Measurements from ENCODE around the gene CDK10.

The CDK10 gene

DNA sequence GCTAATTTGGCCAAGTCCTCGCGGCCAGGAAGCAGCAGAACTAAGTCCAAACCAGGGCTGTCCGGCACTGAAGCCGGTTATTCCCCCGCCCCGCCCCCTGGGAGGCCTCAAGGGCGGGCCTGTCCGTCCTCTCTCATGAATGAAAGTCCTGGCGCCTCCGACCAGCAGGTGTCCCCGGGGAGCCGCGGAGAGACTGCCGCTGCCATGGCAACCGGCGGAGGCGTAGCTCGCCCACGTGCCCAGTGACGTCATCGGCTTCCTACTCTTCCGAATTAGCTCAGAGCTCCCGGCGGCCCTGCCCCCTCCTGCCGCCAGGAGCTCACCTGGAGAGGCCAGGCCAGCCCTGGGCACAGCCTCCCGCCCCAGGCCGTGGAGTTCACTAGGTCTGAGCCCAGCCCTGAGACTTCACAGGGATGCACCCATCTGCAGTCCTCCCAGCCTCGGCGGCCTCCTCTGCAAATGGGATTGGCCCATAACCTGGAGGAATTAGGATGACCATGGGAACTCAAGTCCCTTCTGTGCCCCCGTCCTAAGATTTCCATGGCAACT is 13.7 kb downstream of the CDK10 start:
- peak; percentile 95 for DNase-seq (ENCODE audit: extremely low spot score)
- ChIA-PET POLR2A (interaction anchor here (1.1 to 1.8 kb wide), 4 partner anchors 12 to 173 kb away, joined by 3 to 16 read pairs (median 4); partner anchors contain the start of genes CDK10 and TCF25), CTCF (interaction anchor here (1.3 kb wide), 2 partner anchors 12 to 161 kb away, joined by 4 to 6 read pairs; no protein-coding TSS in a partner anchor)
- TF ChIP-seq ARNT (IDR thresholded peaks at IDR 0.05) (peak; percentile 89), FOXA1 (IDR thresholded peaks at IDR 0.05) (no peak), ZNF384 (IDR thresholded peaks at IDR 0.05) (no peak), NFRKB (IDR thresholded peaks at IDR 0.05) (no peak), FOXK2 (IDR thresholded peaks at IDR 0.05) (no peak), PKNOX1 (IDR thresholded peaks at IDR 0.05) (peak; percentile 62), SP1 (IDR thresholded peaks at IDR 0.05) (no peak), TARDBP (IDR thresholded peaks at IDR 0.05) (no peak), BHLHE40 (IDR thresholded peaks at IDR 0.05; ENCODE audit: borderline replicate concordance) (no peak), CTBP1 (IDR thresholded peaks at IDR 0.05; ENCODE audit: borderline replicate concordance) (peak; percentile 68), L3MBTL2 (conservative IDR thresholded peaks at IDR 0.05) (no peak), SUZ12 (IDR thresholded peaks at IDR 0.05) (no peak), FOXM1 (IDR thresholded peaks at IDR 0.05; ENCODE audit: borderline replicate concordance) (no peak), LEF1 (IDR thresholded peaks at IDR 0.05; ENCODE audit: borderline replicate concordance) (0 out of 2 replicates have a peak, but pooled peaks have one; percentile 29), HDGF (IDR thresholded peaks at IDR 0.05; ENCODE audit: borderline replicate concordance) (0 out of 2 replicates have a peak, but pooled peaks have one; percentile 53), ELF4 (IDR thresholded peaks at IDR 0.05) (no peak)

GRCh38 chr16:89700649-89701424 is 14.3 kb downstream of the CDK10 start:
- TF ChIP-seq L3MBTL2 (conservative IDR thresholded peaks at IDR 0.05) (peak; percentile 56; the same call in 1 of the 2 replicates), ZNF384 (IDR thresholded peaks at IDR 0.05) (no peak)
- CTCF ChIA-PET, result interaction anchor here (1.3 kb wide), 1 partner anchor 12 kb away, joined by 4 read pairs; no protein-coding TSS in a partner anchor
- peak; percentile 54 for DNase-seq (ENCODE audit: extremely low spot score)
- POLR2A ChIA-PET, result interaction anchor here (1.2 to 1.8 kb wide), 3 partner anchors 14 to 173 kb away, joined by 3 to 16 read pairs (median 4); partner anchors contain the start of genes CDK10 and TCF25

DNA sequence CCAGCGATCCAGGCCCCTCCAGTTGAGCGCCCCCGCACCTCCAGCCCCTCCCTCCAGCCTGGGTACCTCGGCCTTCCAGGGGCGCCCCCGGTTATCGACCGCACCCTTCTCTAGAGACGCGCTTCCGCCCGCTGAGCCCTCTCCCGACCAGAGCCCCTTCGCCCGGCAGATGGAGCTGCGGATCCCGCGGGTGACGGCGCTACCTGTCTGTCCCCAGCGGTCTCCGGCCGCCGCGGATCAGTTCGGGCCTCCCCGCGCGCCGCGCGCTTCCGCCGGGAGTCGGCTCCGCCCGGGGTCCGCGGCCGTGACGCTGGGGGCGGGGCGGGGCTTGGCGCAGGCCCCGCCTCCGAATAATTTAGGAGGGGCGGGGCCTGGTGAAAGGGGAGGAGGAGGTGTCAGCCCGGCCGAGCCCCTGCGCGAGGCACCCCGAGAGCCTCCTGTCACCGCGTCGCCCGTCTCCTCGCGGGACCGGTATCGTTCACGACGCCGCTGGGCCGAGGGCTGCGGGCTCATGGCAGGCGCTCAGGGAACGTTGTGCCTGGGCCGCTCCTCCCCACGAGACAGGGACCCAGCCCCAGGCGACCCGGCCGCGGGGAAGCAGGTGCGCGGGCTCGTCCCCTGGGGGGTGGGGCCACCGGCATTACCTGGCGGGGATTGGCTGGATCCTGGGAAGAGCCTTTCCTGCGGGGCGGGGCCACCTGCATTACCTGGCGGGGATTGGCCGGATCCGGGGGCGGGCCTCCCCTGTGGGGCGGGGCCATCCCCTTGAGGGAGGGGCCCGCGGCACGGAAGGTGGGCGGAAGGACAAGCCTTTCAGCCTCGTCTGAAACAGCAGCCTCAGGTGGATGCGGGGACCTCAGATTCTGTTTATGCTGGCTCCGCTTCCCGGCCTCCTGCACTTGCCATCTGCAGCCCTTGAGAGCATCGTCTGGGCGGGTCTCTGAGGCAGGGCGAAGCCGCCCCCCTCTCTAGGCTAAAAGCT is 15.2 kb downstream of the CDK10 start, which contains the start of gene SPATA2L:
TSS of gene SPATA2L (minus strand) at position 281 of the 982 bp plus-strand sequence. CDS start 473 bp downstream, outside the sequence.
- POLR2A ChIA-PET, result interaction anchor here (0.6 to 1.8 kb wide), 3 partner anchors 15 to 172 kb away, joined by 5 to 16 read pairs (median 6); partner anchors contain the start of genes CDK10, TCF25 and VPS9D1

DNA sequence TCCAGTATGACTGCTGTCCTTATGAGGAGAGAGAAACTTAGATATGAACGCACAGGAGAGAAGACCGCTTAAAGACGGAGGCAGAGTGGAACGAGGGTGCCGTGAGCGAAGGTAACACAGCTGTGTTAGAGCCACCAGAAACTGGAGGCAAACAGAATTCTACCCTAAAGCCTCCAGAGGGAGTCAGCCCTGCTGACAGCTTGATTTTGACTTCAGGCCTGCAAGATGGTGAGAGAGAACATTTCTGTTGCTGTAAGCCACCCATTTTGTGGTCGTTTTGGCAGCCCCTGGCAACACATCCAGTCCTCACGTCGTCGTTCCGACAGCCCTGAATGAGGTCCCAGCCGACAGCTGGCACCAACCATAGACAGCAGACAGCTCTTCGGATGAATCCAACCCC is 17.8 kb downstream of the CDK10 start:
- ChIA-PET CTCF (no interaction called here), POLR2A (interaction anchor here (0.5 to 0.7 kb wide), 2 partner anchors 159 to 1583 kb away, joined by 3 to 4 read pairs; no protein-coding TSS in a partner anchor)
- TF ChIP-seq SP1 (IDR thresholded peaks at IDR 0.05) (no peak), FOXK2 (IDR thresholded peaks at IDR 0.05) (no peak), FOXM1 (IDR thresholded peaks at IDR 0.05; ENCODE audit: borderline replicate concordance) (no peak), TARDBP (IDR thresholded peaks at IDR 0.05) (no peak), HDGF (IDR thresholded peaks at IDR 0.05; ENCODE audit: borderline replicate concordance) (no peak), FOXA1 (IDR thresholded peaks at IDR 0.05) (no peak)
- DNase-seq (ENCODE audit: extremely low spot score), result no peak

More for the DNA sequence above, 15.2 kb downstream of the CDK10 start, which contains the start of gene SPATA2L:
- no peak for TF ChIP-seq ELF4 (IDR thresholded peaks at IDR 0.05)
- peak; percentile 90 for TF ChIP-seq L3MBTL2 (conservative IDR thresholded peaks at IDR 0.05)
- peak; percentile 79; the same call in 1 of the 2 replicates for TF ChIP-seq HDGF (IDR thresholded peaks at IDR 0.05; ENCODE audit: borderline replicate concordance)
- no peak for TF ChIP-seq SUZ12 (IDR thresholded peaks at IDR 0.05)
- peak; percentile 65 for TF ChIP-seq SP1 (IDR thresholded peaks at IDR 0.05)
- no peak for TF ChIP-seq ARNT (IDR thresholded peaks at IDR 0.05)
- peak; percentile 31 for TF ChIP-seq PKNOX1 (IDR thresholded peaks at IDR 0.05)
- CTCF ChIA-PET, result interaction anchor here (0.5 to 1.3 kb wide), 3 partner anchors 11 to 159 kb away, joined by 3 to 5 read pairs (median 4); no protein-coding TSS in a partner anchor
- peak; percentile 94 for DNase-seq (ENCODE audit: extremely low spot score)

GRCh38 chr16:89705006-89705405 is 18.5 kb downstream of the CDK10 start:
- ChIA-PET POLR2A (interaction anchor here (0.5 to 1.3 kb wide), 4 partner anchors 9 to 1584 kb away, joined by 3 to 8 read pairs (median 4); partner anchors contain the start of gene VPS9D1), CTCF (interaction anchor here (0.8 to 2.4 kb wide), 3 partner anchors 10 to 89 kb away, joined by 4 to 10 read pairs (median 5); no protein-coding TSS in a partner anchor)
- TF ChIP-seq FOXM1 (IDR thresholded peaks at IDR 0.05; ENCODE audit: borderline replicate concordance), result no peak
- TF ChIP-seq HDGF (IDR thresholded peaks at IDR 0.05; ENCODE audit: borderline replicate concordance), result no peak
- no peak for TF ChIP-seq NFRKB (IDR thresholded peaks at IDR 0.05)
- TF ChIP-seq ZNF384 (IDR thresholded peaks at IDR 0.05), result no peak
- TF ChIP-seq SP1 (IDR thresholded peaks at IDR 0.05), result no peak
- DNase-seq (ENCODE audit: extremely low spot score), result no peak

Measured in HEK293T (cell line).